ENCODE measurements around the gene KCNJ16. TPM values are rescaled to one million over a fixed set of nuclear protein-coding genes. Genes with fewer than 3 reads are reported as not detected.

Gene KCNJ16
- polyA plus RNA-seq, 1 donor: 12.7 TPM

GRCh38 chr17:70067134-70067533 is 7.9 kb upstream of the KCNJ16 start:
- no peaks in the 10 kb centered on the region for H3K36me3 ChIP-seq (ENCODE audit: control insufficient read depth, insufficient read depth, low read length)
- no peaks in the 10 kb centered on the region for H3K4me1 ChIP-seq (ENCODE audit: control insufficient read depth, insufficient read depth, low read length)
- H3K9me3 ChIP-seq (ENCODE audit: control insufficient read depth, low read depth, low read length): no peaks in the 10 kb centered on the region
- no peak overlapping the region for H3K4me3 ChIP-seq (ENCODE audit: low read length)
- H3K27ac ChIP-seq (ENCODE audit: low read length): no peak overlapping the region
- no peak for DNase-seq
- H3K27me3 ChIP-seq (ENCODE audit: control insufficient read depth, insufficient read depth, low read length): no peaks in the 10 kb centered on the region
- WGBS (ENCODE audit: insufficient coverage, low lambda C conversion rate): no CpG with 5 or more reads among the region's 5 CpGs

DNA sequence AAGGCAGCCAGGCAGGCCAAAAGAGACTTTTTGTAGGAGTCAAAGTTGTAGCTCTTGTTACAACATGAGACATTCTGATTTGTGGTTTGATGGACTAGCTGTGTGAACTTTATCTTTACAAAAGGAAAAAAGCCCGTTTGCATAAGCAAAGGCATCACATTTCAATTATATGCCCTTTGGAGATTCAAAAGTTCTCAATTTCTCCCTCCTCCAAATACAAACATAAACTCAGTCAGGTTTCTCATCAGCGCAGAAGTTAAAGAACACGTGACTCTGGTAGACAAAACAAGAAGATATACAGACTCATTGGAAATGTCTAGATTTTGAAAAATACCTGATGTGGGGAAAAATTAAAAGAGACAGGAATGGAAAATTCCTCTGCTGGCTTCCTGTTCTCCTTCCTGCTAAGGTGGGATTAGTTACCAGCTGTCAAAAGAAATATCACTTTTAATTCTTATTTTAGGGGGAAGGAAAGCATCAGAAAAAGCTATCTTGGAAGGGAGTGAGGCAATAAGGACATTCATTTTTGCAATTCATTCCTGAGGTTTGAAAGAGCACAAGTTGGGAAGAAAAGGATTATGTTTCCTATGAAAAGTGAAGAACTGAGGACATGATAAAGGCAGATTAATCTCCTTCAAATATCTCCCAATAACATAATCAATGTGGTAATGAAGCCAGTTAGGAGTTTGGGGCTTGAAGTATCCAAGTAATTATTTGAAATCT is 4.6 kb upstream of the KCNJ16 start:
- Histone ChIP-seq H3K4me3 (ENCODE audit: low read length) (no peak overlapping the region), H3K27ac (ENCODE audit: low read length) (no peak overlapping the region), H3K9me3 (ENCODE audit: control insufficient read depth, low read depth, low read length) (no peaks in the 10 kb centered on the region), H3K4me1 (ENCODE audit: control insufficient read depth, insufficient read depth, low read length) (peaks cover 10% of the 10 kb centered on the region), H3K36me3 (ENCODE audit: control insufficient read depth, insufficient read depth, low read length) (no peaks in the 10 kb centered on the region), H3K27me3 (ENCODE audit: control insufficient read depth, insufficient read depth, low read length) (no peaks in the 10 kb centered on the region)
- WGBS (ENCODE audit: insufficient coverage, low lambda C conversion rate): 62% methylated on average over 3 of the region's 3 CpGs
- DNase-seq: no peak

GRCh38 chr17:70071127-70071526 is 3.9 kb upstream of the KCNJ16 start:
- WGBS (ENCODE audit: insufficient coverage, low lambda C conversion rate): no CpG with 5 or more reads among the region's 4 CpGs

DNA sequence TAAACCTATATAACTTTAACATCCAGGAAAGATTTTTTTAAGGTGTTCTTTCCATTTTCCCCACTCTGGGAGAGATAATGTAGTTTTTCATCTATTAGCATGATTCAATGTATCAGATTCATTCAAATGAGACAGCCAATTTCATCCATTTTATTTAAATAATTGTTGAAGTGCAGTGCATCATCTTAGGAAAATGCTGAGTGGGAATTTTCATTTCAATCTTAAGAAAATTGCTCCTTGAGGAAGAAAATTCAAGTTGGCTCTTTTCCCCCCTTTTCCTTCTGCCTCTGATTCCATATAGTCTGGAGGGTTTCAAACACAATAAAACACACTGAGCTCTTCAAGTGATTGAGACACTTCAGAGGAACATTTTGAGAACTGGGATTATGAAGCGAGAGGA is 3.4 kb upstream of the KCNJ16 start:
- no peak for DNase-seq
- Histone ChIP-seq H3K9me3 (ENCODE audit: control insufficient read depth, low read depth, low read length) (no peaks in the 10 kb centered on the region), H3K4me1 (ENCODE audit: control insufficient read depth, insufficient read depth, low read length) (peaks cover 11% of the 10 kb centered on the region), H3K27me3 (ENCODE audit: control insufficient read depth, insufficient read depth, low read length) (no peaks in the 10 kb centered on the region), H3K4me3 (ENCODE audit: low read length) (no peak overlapping the region), H3K36me3 (ENCODE audit: control insufficient read depth, insufficient read depth, low read length) (no peaks in the 10 kb centered on the region), H3K27ac (ENCODE audit: low read length) (no peak overlapping the region)
- WGBS (ENCODE audit: insufficient coverage, low lambda C conversion rate): 100% methylated on average over 1 of the region's 1 CpG

More at GRCh38 chr17:70071127-70071526, 3.9 kb upstream of the KCNJ16 start:
- Histone ChIP-seq H3K4me3 (ENCODE audit: low read length) (no peak overlapping the region), H3K9me3 (ENCODE audit: control insufficient read depth, low read depth, low read length) (no peaks in the 10 kb centered on the region), H3K27ac (ENCODE audit: low read length) (no peak overlapping the region), H3K4me1 (ENCODE audit: control insufficient read depth, insufficient read depth, low read length) (peaks cover 11% of the 10 kb centered on the region), H3K36me3 (ENCODE audit: control insufficient read depth, insufficient read depth, low read length) (no peaks in the 10 kb centered on the region), H3K27me3 (ENCODE audit: control insufficient read depth, insufficient read depth, low read length) (no peaks in the 10 kb centered on the region)
- DNase-seq: no peak

DNA sequence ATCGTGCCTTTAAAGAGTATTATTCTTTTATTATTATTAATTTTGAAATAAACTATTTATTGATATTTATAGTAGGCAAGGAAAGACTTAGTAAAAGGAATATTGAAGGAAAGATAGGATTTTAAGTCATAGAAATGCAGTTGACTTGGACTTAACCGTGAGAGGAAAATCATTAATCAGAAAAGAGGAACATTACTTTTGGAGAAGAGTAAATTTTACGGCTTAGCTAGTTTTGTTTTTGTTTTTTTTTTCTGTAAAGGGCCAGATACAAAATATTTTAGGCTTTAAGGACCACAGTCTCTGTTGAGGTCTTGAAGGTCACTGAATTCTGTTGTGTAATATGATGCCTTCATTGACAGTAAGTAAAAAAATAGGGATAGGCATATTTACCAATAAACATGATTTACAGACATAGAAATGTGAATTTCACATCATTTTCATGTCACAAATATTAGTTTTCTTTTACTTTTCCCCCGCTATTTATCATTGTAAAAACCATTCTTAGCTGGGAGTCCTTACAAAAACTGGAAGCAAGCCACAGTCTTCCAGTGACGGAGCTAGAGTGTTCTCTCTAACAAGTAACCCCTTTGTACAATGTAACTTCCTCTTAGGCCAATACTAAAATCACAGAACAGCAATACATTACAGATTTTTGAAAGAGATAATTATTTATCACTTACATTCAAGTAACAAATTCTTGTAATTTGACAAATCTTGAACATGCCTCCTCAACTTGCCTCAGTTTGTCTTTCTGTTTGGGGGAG is 2.3 kb upstream of the KCNJ16 start:
- H3K4me1 ChIP-seq (ENCODE audit: control insufficient read depth, insufficient read depth, low read length): peaks cover 11% of the 10 kb centered on the region
- no peaks in the 10 kb centered on the region for H3K27me3 ChIP-seq (ENCODE audit: control insufficient read depth, insufficient read depth, low read length)
- no peak overlapping the region for H3K27ac ChIP-seq (ENCODE audit: low read length)
- no peaks in the 10 kb centered on the region for H3K36me3 ChIP-seq (ENCODE audit: control insufficient read depth, insufficient read depth, low read length)
- H3K9me3 ChIP-seq (ENCODE audit: control insufficient read depth, low read depth, low read length): no peaks in the 10 kb centered on the region
- no peak overlapping the region for H3K4me3 ChIP-seq (ENCODE audit: low read length)
- WGBS (ENCODE audit: insufficient coverage, low lambda C conversion rate): 75% methylated on average over 5 of the region's 5 CpGs
- no peak for DNase-seq

DNA sequence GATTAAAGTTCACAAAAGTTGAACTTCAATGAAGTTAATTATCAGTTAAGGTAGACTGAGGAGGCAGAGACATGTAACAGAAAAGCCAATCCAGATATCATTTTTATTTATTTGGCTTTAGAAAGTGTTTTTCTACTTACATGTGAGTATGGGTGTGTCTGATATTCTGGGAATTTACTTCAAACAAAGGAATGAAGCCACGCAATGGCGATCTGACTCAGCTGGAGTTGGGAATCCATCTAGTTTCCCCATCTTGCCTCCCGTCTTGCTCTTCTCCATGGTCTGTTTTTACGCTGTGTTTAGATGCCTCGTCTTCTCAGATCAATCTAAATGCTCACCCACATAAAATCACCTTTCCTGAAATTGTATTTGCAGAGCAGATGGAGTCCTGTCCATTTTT is 1.7 kb upstream of the KCNJ16 start:
- H3K9me3 ChIP-seq (ENCODE audit: control insufficient read depth, low read depth, low read length): no peaks in the 10 kb centered on the region
- H3K4me3 ChIP-seq (ENCODE audit: low read length): no peak overlapping the region
- H3K27ac ChIP-seq (ENCODE audit: low read length): no peak overlapping the region
- DNase-seq: no peak
- no peaks in the 10 kb centered on the region for H3K36me3 ChIP-seq (ENCODE audit: control insufficient read depth, insufficient read depth, low read length)
- no peaks in the 10 kb centered on the region for H3K27me3 ChIP-seq (ENCODE audit: control insufficient read depth, insufficient read depth, low read length)
- no CpG with 5 or more reads among the region's 5 CpGs for WGBS (ENCODE audit: insufficient coverage, low lambda C conversion rate)
- H3K4me1 ChIP-seq (ENCODE audit: control insufficient read depth, insufficient read depth, low read length): peaks cover 11% of the 10 kb centered on the region

DNA sequence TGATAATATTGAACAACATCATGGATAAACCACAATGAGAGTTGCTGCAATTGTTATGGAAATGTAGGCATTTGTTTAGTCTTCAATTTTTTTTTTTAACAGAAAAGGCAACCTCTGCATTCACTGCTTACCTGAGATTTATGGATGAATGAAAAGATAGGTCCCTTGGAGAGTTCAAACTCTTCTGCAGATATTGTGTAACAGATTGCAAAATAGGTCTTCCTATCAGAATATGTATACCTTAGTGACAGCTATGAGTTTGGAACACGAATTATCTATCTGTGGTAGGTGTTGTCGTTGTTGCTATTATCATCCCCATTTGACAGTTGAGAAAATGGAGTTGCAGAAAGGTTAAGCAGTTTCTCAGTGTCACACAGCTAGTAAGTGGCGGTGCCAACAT is 1.2 kb upstream of the KCNJ16 start:
- Histone ChIP-seq H3K4me3 (ENCODE audit: low read length) (no peak overlapping the region), H3K27ac (ENCODE audit: low read length) (peak overlapping the region; percentile 46), H3K27me3 (ENCODE audit: control insufficient read depth, insufficient read depth, low read length) (no peaks in the 10 kb centered on the region), H3K36me3 (ENCODE audit: control insufficient read depth, insufficient read depth, low read length) (no peaks in the 10 kb centered on the region), H3K4me1 (ENCODE audit: control insufficient read depth, insufficient read depth, low read length) (peaks cover 11% of the 10 kb centered on the region), H3K9me3 (ENCODE audit: control insufficient read depth, low read depth, low read length) (no peaks in the 10 kb centered on the region)
- 100% methylated on average over 1 of the region's 3 CpGs for WGBS (ENCODE audit: insufficient coverage, low lambda C conversion rate)
- DNase-seq: peak; percentile 11 to 65

DNA sequence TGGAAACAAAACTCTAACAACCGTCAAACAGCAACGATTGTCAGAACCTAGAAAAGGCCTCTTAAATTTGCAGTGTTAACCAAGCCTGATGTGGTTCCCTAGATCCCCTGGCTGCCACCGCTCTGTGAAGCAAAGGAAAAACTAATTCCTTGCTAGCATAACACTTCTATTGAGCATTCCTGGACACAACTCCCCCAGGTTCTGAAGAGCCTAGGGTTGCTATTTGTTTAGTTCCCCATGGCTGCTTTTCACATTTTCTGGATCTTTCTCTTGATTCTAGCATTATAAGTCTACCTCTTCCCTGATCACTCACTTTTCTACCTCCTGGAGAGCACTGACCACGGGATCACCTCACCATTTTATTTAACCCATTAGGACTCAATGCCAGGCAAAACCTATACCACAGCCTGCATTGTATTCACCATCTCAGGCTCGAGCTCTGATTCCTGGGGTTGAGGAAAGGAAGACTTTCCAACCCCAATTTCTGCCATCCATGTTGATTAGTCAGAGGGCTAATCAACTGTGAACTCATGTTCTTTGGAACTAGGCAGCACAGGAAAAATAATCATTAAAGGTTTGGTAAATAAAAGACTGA is 692 bp upstream of the KCNJ16 start:
- H3K27ac ChIP-seq (ENCODE audit: low read length): peak overlapping the region; percentile 46
- peaks cover 11% of the 10 kb centered on the region for H3K4me1 ChIP-seq (ENCODE audit: control insufficient read depth, insufficient read depth, low read length)
- WGBS (ENCODE audit: insufficient coverage, low lambda C conversion rate): 60% methylated on average over 3 of the region's 5 CpGs
- H3K27me3 ChIP-seq (ENCODE audit: control insufficient read depth, insufficient read depth, low read length): no peaks in the 10 kb centered on the region
- H3K36me3 ChIP-seq (ENCODE audit: control insufficient read depth, insufficient read depth, low read length): no peaks in the 10 kb centered on the region
- H3K4me3 ChIP-seq (ENCODE audit: low read length): no peak overlapping the region
- peak in 1 of 2 donors; percentile 20 for DNase-seq
- H3K9me3 ChIP-seq (ENCODE audit: control insufficient read depth, low read depth, low read length): no peaks in the 10 kb centered on the region

GRCh38 chr17:70076189-70076588 is 1.2 kb downstream of the KCNJ16 start:
- no peak for DNase-seq
- Histone ChIP-seq H3K27ac (ENCODE audit: low read length) (no peak overlapping the region), H3K4me1 (ENCODE audit: control insufficient read depth, insufficient read depth, low read length) (peaks cover 11% of the 10 kb centered on the region), H3K27me3 (ENCODE audit: control insufficient read depth, insufficient read depth, low read length) (no peaks in the 10 kb centered on the region), H3K9me3 (ENCODE audit: control insufficient read depth, low read depth, low read length) (no peaks in the 10 kb centered on the region), H3K4me3 (ENCODE audit: low read length) (no peak overlapping the region), H3K36me3 (ENCODE audit: control insufficient read depth, insufficient read depth, low read length) (no peaks in the 10 kb centered on the region)
- no CpG with 5 or more reads among the region's 1 CpG for WGBS (ENCODE audit: insufficient coverage, low lambda C conversion rate)

DNA sequence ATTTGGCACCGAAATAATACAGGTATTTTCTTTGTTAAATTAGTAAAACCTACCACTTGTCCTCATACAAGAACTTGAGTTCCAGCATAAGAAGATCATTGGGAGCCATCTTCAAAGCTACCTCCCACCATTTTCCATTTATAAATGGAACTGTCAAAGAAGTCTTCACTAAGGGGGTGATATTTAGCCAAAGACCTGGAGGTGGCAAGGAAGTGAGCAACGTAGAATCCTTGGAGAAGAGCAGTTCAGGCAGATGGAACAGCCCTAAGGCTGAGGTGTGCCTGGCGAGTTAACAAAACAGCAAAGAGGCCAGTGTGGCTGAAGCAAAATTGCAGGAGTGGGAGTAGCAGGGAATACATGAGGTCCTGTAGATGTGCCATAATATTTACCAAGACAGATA is 1.8 kb downstream of the KCNJ16 start:
- H3K27ac ChIP-seq (ENCODE audit: low read length): no peak overlapping the region
- H3K36me3 ChIP-seq (ENCODE audit: control insufficient read depth, insufficient read depth, low read length): no peaks in the 10 kb centered on the region
- DNase-seq: no peak
- no peaks in the 10 kb centered on the region for H3K27me3 ChIP-seq (ENCODE audit: control insufficient read depth, insufficient read depth, low read length)
- H3K4me1 ChIP-seq (ENCODE audit: control insufficient read depth, insufficient read depth, low read length): peaks cover 11% of the 10 kb centered on the region
- no peak overlapping the region for H3K4me3 ChIP-seq (ENCODE audit: low read length)
- 0% methylated on average over 1 of the region's 3 CpGs for WGBS (ENCODE audit: insufficient coverage, low lambda C conversion rate)
- no peaks in the 10 kb centered on the region for H3K9me3 ChIP-seq (ENCODE audit: control insufficient read depth, low read depth, low read length)
